Caco-2 (cell line): ENCODE measurements around the gene MUC22. TPM values are rescaled to one million over a fixed set of nuclear protein-coding genes. Genes with fewer than 3 reads are reported as not detected.
A peak's percentile ranks its signal among the peaks of the same experiment; 100 is the strongest.
"Not testable (repeated sequence)": the region's sequence is repeated elsewhere in the genome, so short reads cannot be mapped to it uniquely, and the experiment has no call there.

Experiments used
- BruUV-seq: library from RNA; stranded (reverse); fragments of 400-500 nt; replicated peaks from 2 replicates; lab custom pipeline; 2021; lab: Mats Ljungman, UMichigan
- CTCF ChIA-PET: fragments of 300-600 bp; sonication (Branson Sonifier 250); formaldehyde crosslinking; loops from one replicate; lab custom pipeline; 2022; ENCODE audit warnings: antibody characterized with exemption; lab: Charles Lee
- POLR2A ChIA-PET: fragments of 300-600 bp; sonication (Branson Sonifier 250); formaldehyde crosslinking; loops from one replicate; lab custom pipeline; 2022; ENCODE audit warnings: antibody characterized with exemption; lab: Charles Lee
- DNase-seq, 2 experiments: peaks; one replicate each; pipeline versions ENCODE4 v3.0.0 to v3.0.0-alpha.2; 2020 to 2022
- H3K27me3 ChIP-seq: replicated peaks from 2 replicates; pipeline ENCODE4 v1.6.0; 2011; ENCODE audit warnings: low read length; ENCODE audit not compliant: control insufficient read depth, insufficient read depth
- H3K36me3 ChIP-seq: 2 replicates; pipeline ENCODE4 v1.5.1; 2011; ENCODE audit warnings: low read length; ENCODE audit not compliant: control insufficient read depth, insufficient read depth
- H3K4me1 ChIP-seq: fragments of 250-450 bp; sonication (Bioruptor Pico); 2 replicates; pipeline ENCODE4 v1.5.1; 2020; ENCODE audit warnings: mild to moderate bottlenecking
- H3K4me3 ChIP-seq: 2 replicates; pipeline ENCODE4 v1.5.1; 2011; ENCODE audit warnings: low read depth, mild to moderate bottlenecking, control low read depth, low read length
- H3K9me3 ChIP-seq: fragments of 250-450 bp; sonication (Bioruptor Pico); 2 replicates; pipeline ENCODE4 v1.5.1; 2020; ENCODE audit warnings: mild to moderate bottlenecking, moderate library complexity
- H3K27ac Mint-ChIP-seq: one replicate; pipeline ENCODE4 v1.8.0; 2022; ENCODE audit warnings: mixed read lengths; ENCODE audit not compliant: unreplicated experiment
- H3K27me3 Mint-ChIP-seq: one replicate; pipeline ENCODE4 v1.8.0; 2022; ENCODE audit warnings: mixed read lengths; ENCODE audit not compliant: insufficient read depth, unreplicated experiment
- H3K36me3 Mint-ChIP-seq: one replicate; pipeline ENCODE4 v1.8.0; 2022; ENCODE audit warnings: mild to moderate bottlenecking, mixed read lengths; ENCODE audit not compliant: insufficient read depth, unreplicated experiment
- H3K4me1 Mint-ChIP-seq: one replicate; pipeline ENCODE4 v1.8.0; 2022; ENCODE audit warnings: low read depth, mixed read lengths; ENCODE audit not compliant: unreplicated experiment
- H3K4me3 Mint-ChIP-seq: one replicate; pipeline ENCODE4 v1.8.0; 2022; ENCODE audit warnings: mild to moderate bottlenecking, moderate library complexity, mixed read lengths; ENCODE audit not compliant: unreplicated experiment
- H3K9me3 Mint-ChIP-seq: one replicate; pipeline ENCODE4 v1.8.0; 2022; ENCODE audit warnings: mixed read lengths; ENCODE audit not compliant: unreplicated experiment
- CTCF ChIP-seq, 2 experiments: fragments of 200-600 bp in 1 of 2; IDR thresholded peaks; 1 replicate in 1 of 2; 2 replicates in 1 of 2; pipeline versions ENCODE4 v1.5.1 to v1.8.0; 2011 to 2022; ENCODE audit warnings: antibody characterized with exemption in 1 of 2, control low read depth in 1 of 2, inconsistent platforms in 1 of 2, low read depth in 1 of 2, low read length in 1 of 2, mild to moderate bottlenecking in 1 of 2, moderate library complexity in 1 of 2; ENCODE audit not compliant: insufficient read depth in 1 of 2, severe bottlenecking in 1 of 2, unreplicated experiment in 1 of 2
- intact Hi-C: fragments of 100-400 bp; cut with micrococcal nuclease; formaldehyde crosslinking; loops from one replicate; pipeline ENCODE4 v1.10.0; 2022; ENCODE audit not compliant: unreplicated experiment
- total RNA-seq: library from RNA; stranded (reverse); gene quantifications from 2 replicates; pipeline ENCODE4 v1.2.3, GENCODE V29; 2022

Gene MUC22
- total RNA-seq, 1 experiment from 2014 or later = not detected

GRCh38 chr6:31060145-31060544 lies 49.9 kb downstream of the MUC22 start:
- no peaks in the 10 kb centered on the region for H3K4me1 Mint-ChIP-seq
- no peaks in the 10 kb centered on the region for H3K4me1 ChIP-seq
- no peak overlapping the region for H3K4me3 Mint-ChIP-seq
- no peaks in the 10 kb centered on the region for H3K36me3 ChIP-seq
- H3K36me3 Mint-ChIP-seq = no peaks in the 10 kb centered on the region
- H3K27me3 Mint-ChIP-seq = no peaks in the 10 kb centered on the region
- H3K9me3 ChIP-seq = no peaks in the 10 kb centered on the region
- no peaks in the 10 kb centered on the region for H3K27me3 ChIP-seq
- BruUV-seq = no TSS peak
- intact Hi-C loops = no loop called here
- peak in 1 of 2 experiments; percentile 36 for DNase-seq
- H3K4me3 ChIP-seq = no peak overlapping the region
- H3K27ac Mint-ChIP-seq = no peak overlapping the region
- H3K9me3 Mint-ChIP-seq = no peaks in the 10 kb centered on the region
- TF ChIP-seq CTCF (IDR thresholded peaks at IDR 0.05; ENCODE audit: insufficient read depth in 1 of 2, low read depth in 1 of 2, low read length in 1 of 2, severe bottlenecking in 1 of 2, unreplicated experiment in 1 of 2) = no peak
- ChIA-PET CTCF (interaction anchor here (0.7 to 1.0 kb wide), 3 partner anchors 11 to 44 kb away, joined by 4 read pairs; no protein-coding TSS in a partner anchor), POLR2A (no interaction called here)

DNA sequence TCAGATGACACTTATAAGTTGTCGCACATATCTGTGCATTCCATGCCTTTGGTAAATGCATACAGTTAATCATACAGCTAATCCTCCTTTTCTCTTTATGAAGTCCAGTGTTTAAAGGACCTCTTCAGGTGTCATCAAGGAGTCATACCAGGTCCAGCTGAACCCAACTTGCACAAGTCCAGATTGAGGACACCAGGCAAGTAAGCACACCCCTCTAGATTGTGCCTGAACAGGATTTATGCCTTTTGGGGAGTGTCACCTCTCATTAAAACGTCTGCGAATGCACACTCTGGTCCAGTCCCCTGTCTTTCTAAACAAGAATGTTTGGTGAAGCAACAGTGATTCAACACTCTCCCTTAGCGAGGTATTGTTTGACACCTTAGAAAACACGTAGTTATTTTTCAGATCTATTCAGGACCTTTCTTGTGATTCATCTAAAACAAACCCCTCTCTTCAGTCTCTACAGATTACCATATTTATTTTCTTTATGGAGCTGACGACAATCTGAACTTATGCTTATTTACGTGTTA lies 53.7 kb downstream of the MUC22 start:
- H3K27me3 ChIP-seq = no peaks in the 10 kb centered on the region
- POLR2A ChIA-PET = no interaction called here
- intact Hi-C loops = no loop called here
- H3K27me3 Mint-ChIP-seq = no peaks in the 10 kb centered on the region
- CTCF ChIA-PET = no interaction called here
- H3K4me3 Mint-ChIP-seq = no peak overlapping the region
- no peaks in the 10 kb centered on the region for H3K9me3 Mint-ChIP-seq
- no peaks in the 10 kb centered on the region for H3K36me3 ChIP-seq
- no peak for DNase-seq
- no peaks in the 10 kb centered on the region for H3K4me1 ChIP-seq
- H3K36me3 Mint-ChIP-seq = no peaks in the 10 kb centered on the region
- no peaks in the 10 kb centered on the region for H3K4me1 Mint-ChIP-seq
- H3K27ac Mint-ChIP-seq = no peak overlapping the region
- no peak overlapping the region for H3K4me3 ChIP-seq
- TF ChIP-seq CTCF (IDR thresholded peaks at IDR 0.05; ENCODE audit: insufficient read depth in 1 of 2, low read depth in 1 of 2, low read length in 1 of 2, severe bottlenecking in 1 of 2, unreplicated experiment in 1 of 2) = no peak
- H3K9me3 ChIP-seq = no peaks in the 10 kb centered on the region
- no TSS peak for BruUV-seq

- H3K4me1 ChIP-seq = no peaks in the 10 kb centered on the region
- H3K27me3 Mint-ChIP-seq = no peaks in the 10 kb centered on the region
- no peak for DNase-seq
- no peaks in the 10 kb centered on the region for H3K36me3 Mint-ChIP-seq
- no peak overlapping the region for H3K27ac Mint-ChIP-seq
- H3K4me1 Mint-ChIP-seq = no peaks in the 10 kb centered on the region
- H3K4me3 ChIP-seq = no peak overlapping the region
- CTCF ChIA-PET = no interaction called here
- H3K27me3 ChIP-seq = no peaks in the 10 kb centered on the region
- intact Hi-C loops = no loop called here
- BruUV-seq = no TSS peak
- no peaks in the 10 kb centered on the region for H3K36me3 ChIP-seq
- H3K9me3 Mint-ChIP-seq = no peaks in the 10 kb centered on the region
- POLR2A ChIA-PET = no interaction called here
- H3K4me3 Mint-ChIP-seq = no peak overlapping the region
- no peak for TF ChIP-seq CTCF (IDR thresholded peaks at IDR 0.05; ENCODE audit: insufficient read depth in 1 of 2, low read depth in 1 of 2, low read length in 1 of 2, severe bottlenecking in 1 of 2, unreplicated experiment in 1 of 2)
- no peaks in the 10 kb centered on the region for H3K9me3 ChIP-seq
Observed at GRCh38 chr6:31065556-31065955, 55.3 kb downstream of the MUC22 start.

DNA sequence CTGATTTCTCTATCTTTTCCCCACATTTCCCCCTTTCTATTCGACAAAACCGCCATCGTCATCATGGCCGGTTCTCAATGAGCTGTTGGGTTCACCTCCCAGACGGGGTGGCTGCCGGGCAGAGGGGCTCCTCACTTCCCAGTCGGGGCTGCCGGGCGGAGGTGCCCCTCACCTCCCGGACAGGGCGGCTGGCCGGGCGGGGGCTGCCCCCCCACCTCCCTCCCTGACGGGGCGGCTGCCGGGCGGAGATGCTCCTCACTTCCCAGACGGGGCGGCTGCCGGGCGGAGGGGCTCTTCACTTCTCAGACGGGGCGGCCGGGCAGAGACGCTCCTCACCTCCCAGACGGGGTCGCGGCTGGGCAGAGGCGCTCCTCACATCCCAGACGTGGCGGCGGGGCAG lies 56.8 kb downstream of the MUC22 start:
- H3K4me1 ChIP-seq, CTCF ChIA-PET, intact Hi-C loops, POLR2A ChIA-PET, H3K36me3 ChIP-seq, H3K27me3 Mint-ChIP-seq, H3K27me3 ChIP-seq, H3K4me1 Mint-ChIP-seq, H3K4me3 Mint-ChIP-seq, H3K4me3 ChIP-seq, H3K9me3 ChIP-seq, H3K27ac Mint-ChIP-seq, H3K36me3 Mint-ChIP-seq, DNase-seq, H3K9me3 Mint-ChIP-seq, BruUV-seq: not testable (repeated sequence)

DNA sequence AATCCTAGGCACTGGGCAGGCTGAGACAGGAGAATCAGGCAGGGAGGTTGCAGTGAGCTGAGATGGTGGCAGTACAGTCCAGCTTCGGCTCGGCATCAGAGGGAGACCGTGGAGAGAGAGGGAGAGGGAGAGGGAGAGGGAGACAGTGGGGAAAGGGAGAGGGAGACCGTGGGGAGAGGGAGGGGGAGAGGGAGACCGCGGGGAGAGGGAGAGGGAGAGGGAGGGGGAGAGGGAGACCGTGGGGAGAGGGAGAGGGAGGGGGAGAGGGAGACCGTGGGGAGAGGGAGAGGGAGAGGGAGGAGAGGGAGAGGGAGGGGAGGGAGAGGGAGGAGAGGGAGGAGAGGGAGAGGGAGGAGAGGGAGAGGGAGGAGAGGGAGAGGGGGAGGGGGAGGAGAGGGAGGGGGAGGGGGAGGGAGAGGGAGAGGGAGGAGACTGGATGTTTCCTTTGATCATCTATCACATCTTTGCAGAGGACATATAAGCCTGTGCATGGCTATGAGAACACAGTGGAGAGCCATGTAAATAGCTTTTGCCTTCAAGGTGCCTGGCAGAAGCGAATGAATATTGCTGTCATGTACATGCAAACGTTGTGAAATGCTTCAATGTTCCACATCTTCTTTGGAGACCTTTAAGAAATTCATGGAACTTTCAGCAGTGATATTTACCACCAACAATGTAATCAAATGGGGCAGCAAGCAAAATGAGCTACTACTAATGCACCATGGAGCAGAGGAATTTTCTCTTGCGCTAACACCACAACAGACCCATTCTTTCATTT lies 57.8 kb downstream of the MUC22 start:
- CTCF ChIA-PET = interaction anchor here (0.6 kb wide), 1 partner anchor 79 kb away, joined by 3 read pairs; no protein-coding TSS in a partner anchor
- H3K4me1 Mint-ChIP-seq, intact Hi-C loops, H3K27me3 ChIP-seq, H3K27ac Mint-ChIP-seq, H3K4me3 Mint-ChIP-seq, DNase-seq, POLR2A ChIA-PET, H3K27me3 Mint-ChIP-seq, H3K4me3 ChIP-seq, H3K4me1 ChIP-seq, H3K9me3 ChIP-seq, H3K9me3 Mint-ChIP-seq, BruUV-seq, H3K36me3 Mint-ChIP-seq, H3K36me3 ChIP-seq: not testable (repeated sequence)
